Activated naive CD4-positive, alpha-beta T cell treated with anti-CD3 and anti-CD28 coated beads, Interleukin-2, amount 50 U/mL, for 72 hours (primary cell): ENCODE results near the gene HMGN1. TPM values are rescaled to one million over a fixed set of nuclear protein-coding genes. Genes with fewer than 3 reads are reported as not detected.
"Not testable (repeated sequence)": the region's sequence is repeated elsewhere in the genome, so short reads cannot be mapped to it uniquely, and the experiment has no call there.

Experiments used
- ATAC-seq, 2 donors: fragments of 150-1000 bp; cut with Tn5 transposase; 2 replicates each; pipeline ENCODE4 v1.10.0; 2021; ENCODE audit warnings: mild to moderate bottlenecking in 2 of 2, moderate library complexity in 2 of 2
- DNase-seq, 2 donors: peaks; one replicate each; pipeline ENCODE4 v3.0.0; 2021 to 2022; ENCODE audit warnings: low spot score in 2 of 2
- H3K27ac Mint-ChIP-seq, 2 donors: one replicate each; pipeline ENCODE4 v1.8.0; 2022; ENCODE audit warnings: mild to moderate bottlenecking in 2 of 2, mixed read lengths in 2 of 2
- H3K36me3 Mint-ChIP-seq, 2 donors: one replicate each; pipeline ENCODE4 v1.8.0; 2022; ENCODE audit warnings: mixed read lengths in 2 of 2
- H3K9me3 Mint-ChIP-seq, 2 donors: one replicate each; pipeline ENCODE4 v1.8.0; 2022; ENCODE audit warnings: mixed read lengths in 2 of 2
- total RNA-seq, 2 donors: library from RNA; stranded (reverse); gene quantifications; one replicate each; pipeline ENCODE4 v1.2.3, GENCODE V29; 2022

Gene HMGN1
- total RNA-seq, 2 donors from 2014 or later, result 402 to 437 TPM

GRCh38 chr21:39377444-39378050 is 28.7 kb upstream of the HMGN1 start:
- DNase-seq, result no peak
- ATAC-seq, result peak in 1 of 2 donors; percentile 23
- Mint-ChIP-seq H3K9me3 (no peaks in the 10 kb centered on the region), H3K27ac (peak overlapping the region in 1 of 2 donors; percentile 13), H3K36me3 (no peaks in the 10 kb centered on the region)

- ATAC-seq, result no peak
- H3K9me3 Mint-ChIP-seq, result no peaks in the 10 kb centered on the region
- H3K36me3 Mint-ChIP-seq, result no peaks in the 10 kb centered on the region
- no peak overlapping the region for H3K27ac Mint-ChIP-seq
- no peak for DNase-seq
Observed at GRCh38 chr21:39375446-39375845, 26.6 kb upstream of the HMGN1 start.

GRCh38 chr21:39374046-39374445 is 25.2 kb upstream of the HMGN1 start:
- Mint-ChIP-seq H3K27ac (no peak overlapping the region), H3K36me3 (no peaks in the 10 kb centered on the region), H3K9me3 (no peaks in the 10 kb centered on the region)
- no peak for DNase-seq
- ATAC-seq, result no peak

GRCh38 chr21:39373634-39374033 is 24.7 kb upstream of the HMGN1 start:
- ATAC-seq (no peak), DNase-seq (no peak)
- no peaks in the 10 kb centered on the region for H3K9me3 Mint-ChIP-seq
- no peak overlapping the region for H3K27ac Mint-ChIP-seq
- H3K36me3 Mint-ChIP-seq, result no peaks in the 10 kb centered on the region

- not testable (repeated sequence) for DNase-seq, ATAC-seq, H3K36me3 Mint-ChIP-seq, H3K27ac Mint-ChIP-seq, H3K9me3 Mint-ChIP-seq
Observed at GRCh38 chr21:39369896-39370288, 21.0 kb upstream of the HMGN1 start.

GRCh38 chr21:39367783-39368182 is 18.9 kb upstream of the HMGN1 start:
- ATAC-seq, result no peak
- Mint-ChIP-seq H3K27ac (no peak overlapping the region), H3K9me3 (no peaks in the 10 kb centered on the region), H3K36me3 (no peaks in the 10 kb centered on the region)
- no peak for DNase-seq

GRCh38 chr21:39366563-39366962 is 17.7 kb upstream of the HMGN1 start:
- ATAC-seq, result no peak
- Mint-ChIP-seq H3K36me3 (no peaks in the 10 kb centered on the region), H3K27ac (no peak overlapping the region), H3K9me3 (no peaks in the 10 kb centered on the region)
- DNase-seq, result no peak

GRCh38 chr21:39364949-39365348 is 16.1 kb upstream of the HMGN1 start:
- no peak for ATAC-seq
- no peaks in the 10 kb centered on the region for H3K9me3 Mint-ChIP-seq
- no peaks in the 10 kb centered on the region for H3K36me3 Mint-ChIP-seq
- DNase-seq, result no peak
- H3K27ac Mint-ChIP-seq, result no peak overlapping the region

- no peak overlapping the region for H3K27ac Mint-ChIP-seq
- DNase-seq (no peak), ATAC-seq (no peak)
- H3K36me3 Mint-ChIP-seq, result no peaks in the 10 kb centered on the region
- no peaks in the 10 kb centered on the region for H3K9me3 Mint-ChIP-seq
Observed at GRCh38 chr21:39363607-39364555, 15.0 kb upstream of the HMGN1 start.

GRCh38 chr21:39362733-39363132 is 13.8 kb upstream of the HMGN1 start:
- Mint-ChIP-seq H3K27ac (no peak overlapping the region), H3K9me3 (no peaks in the 10 kb centered on the region), H3K36me3 (no peaks in the 10 kb centered on the region)
- DNase-seq (no peak), ATAC-seq (no peak)

- ATAC-seq (no peak), DNase-seq (no peak)
- Mint-ChIP-seq H3K27ac (no peak overlapping the region), H3K36me3 (no peaks in the 10 kb centered on the region), H3K9me3 (no peaks in the 10 kb centered on the region)
Observed at GRCh38 chr21:39359382-39359781, 10.5 kb upstream of the HMGN1 start.

GRCh38 chr21:39353295-39353694 is 4.4 kb upstream of the HMGN1 start:
- DNase-seq (no peak), ATAC-seq (no peak)
- Mint-ChIP-seq H3K9me3 (no peaks in the 10 kb centered on the region), H3K27ac (no peak overlapping the region), H3K36me3 (peaks cover 4 to 12% of the 10 kb centered on the region in 2 donors)

- peak overlapping the region; percentile 97 to 99 for H3K27ac Mint-ChIP-seq
- ATAC-seq (no peak), DNase-seq (no peak)
- no peaks in the 10 kb centered on the region for H3K9me3 Mint-ChIP-seq
- H3K36me3 Mint-ChIP-seq, result peaks cover 24 to 34% of the 10 kb centered on the region in 2 donors
Observed at GRCh38 chr21:39350094-39351005, 1.5 kb upstream of the HMGN1 start.

- ATAC-seq (peak; percentile 90 to 91), DNase-seq (peak; percentile 97 to 99)
- H3K36me3 Mint-ChIP-seq, result peaks cover 29 to 39% of the 10 kb centered on the region in 2 donors
- no peaks in the 10 kb centered on the region for H3K9me3 Mint-ChIP-seq
- H3K27ac Mint-ChIP-seq, result peak overlapping the region; percentile 97 to 99
Observed at GRCh38 chr21:39349211-39350093, 564 bp upstream of the HMGN1 start.

GRCh38 chr21:39348040-39348354 is 891 bp downstream of the HMGN1 start:
- Mint-ChIP-seq H3K9me3 (no peaks in the 10 kb centered on the region), H3K36me3 (peaks cover 37 to 46% of the 10 kb centered on the region in 2 donors), H3K27ac (peak overlapping the region; percentile 76 to 88)
- ATAC-seq, result no peak
- no peak for DNase-seq

GRCh38 chr21:39347537-39347936 is 1.4 kb downstream of the HMGN1 start:
- peaks cover 38 to 50% of the 10 kb centered on the region in 2 donors for H3K36me3 Mint-ChIP-seq
- no peak for ATAC-seq
- DNase-seq, result no peak
- peak overlapping the region; percentile 76 to 88 for H3K27ac Mint-ChIP-seq
- no peaks in the 10 kb centered on the region for H3K9me3 Mint-ChIP-seq
